Suppressor macrophage treated with lipopolysaccharide for 4 hours (primary cell): Measurements from ENCODE around the gene RGCC.
A peak's percentile ranks its signal among the peaks of the same experiment; 100 is the strongest.
"Not testable (repeated sequence)": the region's sequence is repeated elsewhere in the genome, so short reads cannot be mapped to it uniquely, and the experiment has no call there.

ENCODE experiments used
- DNase-seq: peaks from one replicate; pipeline ENCODE4 v3.0.0-alpha.2; 2020

Gene RGCC

GRCh38 chr13:41492432-41493260, 35.3 kb downstream of the RGCC start:
- DNase-seq = peak; percentile 60

- DNase-seq = no peak
These were observed 36.9 kb downstream of the RGCC start for GRCh38 chr13:41494202-41494601.

DNA sequence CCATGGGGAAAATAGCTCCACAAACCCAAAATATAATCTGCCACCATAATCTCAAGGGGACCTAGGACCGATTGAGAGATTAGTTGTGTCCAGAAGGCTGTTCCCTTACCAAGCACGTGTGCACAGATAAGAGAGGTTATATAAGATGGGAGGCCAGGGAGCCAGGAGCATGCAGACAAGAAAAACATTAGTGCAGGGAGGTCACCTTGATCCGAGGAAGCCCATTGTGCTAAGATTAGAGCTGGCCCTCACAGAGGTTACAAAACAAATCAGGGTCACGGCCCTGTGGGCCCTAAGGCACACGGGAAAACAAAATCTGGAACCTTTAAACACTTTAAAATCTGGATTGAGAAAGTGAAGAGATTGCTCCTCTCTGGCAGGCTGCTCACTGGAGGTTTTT, 37.7 kb downstream of the RGCC start:
- DNase-seq = no peak

- DNase-seq = no peak
These were observed 39.3 kb downstream of the RGCC start for GRCh38 chr13:41496420-41497234.

- no peak for DNase-seq
These were observed 40.1 kb downstream of the RGCC start for GRCh38 chr13:41497436-41497835.

GRCh38 chr13:41499452-41499851, 42.1 kb downstream of the RGCC start:
- no peak for DNase-seq

DNA sequence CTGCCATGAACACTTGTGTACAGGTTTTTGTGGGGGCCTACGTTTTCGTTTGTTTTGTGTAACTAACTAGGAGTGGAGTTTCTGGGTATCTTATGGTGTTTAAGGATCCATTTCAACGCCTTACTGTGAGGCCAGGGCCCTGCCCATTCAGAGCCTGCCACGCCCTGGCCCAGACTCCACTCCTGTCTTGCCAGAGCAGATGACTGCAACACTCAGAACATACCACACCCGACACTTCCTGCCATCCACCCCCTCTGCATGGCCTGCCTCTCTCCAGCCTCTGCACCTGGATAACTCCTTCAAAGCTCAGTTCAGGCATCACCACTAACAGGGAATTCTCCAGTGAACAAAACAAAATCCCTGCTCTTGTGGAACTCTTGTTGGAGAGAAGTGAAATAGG, 43.2 kb downstream of the RGCC start:
- DNase-seq = no peak

DNA sequence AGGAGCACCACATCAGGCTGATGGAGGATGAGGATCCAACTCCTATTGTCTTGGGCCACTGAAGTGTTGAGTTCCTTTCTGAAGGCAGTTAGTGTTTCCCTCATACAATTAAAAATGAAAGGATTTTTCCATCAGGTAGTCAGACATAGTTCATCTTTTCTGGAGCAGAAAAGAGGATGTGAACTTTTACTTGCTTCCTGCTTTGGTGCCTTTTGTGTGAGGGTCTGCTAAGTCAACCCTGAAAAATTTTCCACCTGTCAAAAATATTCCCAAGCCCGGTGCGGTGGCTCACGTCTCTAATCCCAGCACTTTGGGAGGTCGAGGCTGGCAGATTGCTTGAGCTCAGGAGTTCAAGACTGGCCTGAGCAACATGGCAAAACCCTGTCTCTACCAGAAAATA, 43.9 kb downstream of the RGCC start:
- DNase-seq = peak; percentile 22

DNA sequence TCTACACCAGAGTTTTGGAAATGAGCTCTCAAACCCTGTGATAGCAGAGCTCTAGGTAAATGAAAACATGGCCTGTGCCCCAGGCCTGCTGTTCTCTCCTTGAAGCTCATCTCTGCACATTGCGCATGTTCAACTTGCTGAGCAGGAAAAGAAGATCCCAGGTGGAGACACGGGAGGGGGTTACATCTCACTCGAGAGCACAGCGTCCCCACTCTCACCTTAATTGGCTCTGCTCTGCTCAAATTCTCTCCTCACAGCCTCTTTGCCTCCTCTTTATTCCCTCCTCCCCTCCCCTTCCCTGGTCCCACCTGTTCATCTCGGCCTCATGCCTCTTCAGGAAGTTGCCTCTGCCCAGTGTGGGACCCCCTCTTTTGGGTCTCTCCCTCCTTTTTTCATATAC, 44.7 kb downstream of the RGCC start:
- no peak for DNase-seq

- no peak for DNase-seq
These were observed 45.3 kb downstream of the RGCC start for GRCh38 chr13:41502673-41503072.

GRCh38 chr13:41503356-41503755, 46.0 kb downstream of the RGCC start:
- no peak for DNase-seq

GRCh38 chr13:41504657-41505056, 47.3 kb downstream of the RGCC start:
- not testable (repeated sequence) for DNase-seq

GRCh38 chr13:41505209-41505835, 48.0 kb downstream of the RGCC start:
- DNase-seq = no peak

GRCh38 chr13:41506312-41506711, 49.0 kb downstream of the RGCC start:
- no peak for DNase-seq

DNA sequence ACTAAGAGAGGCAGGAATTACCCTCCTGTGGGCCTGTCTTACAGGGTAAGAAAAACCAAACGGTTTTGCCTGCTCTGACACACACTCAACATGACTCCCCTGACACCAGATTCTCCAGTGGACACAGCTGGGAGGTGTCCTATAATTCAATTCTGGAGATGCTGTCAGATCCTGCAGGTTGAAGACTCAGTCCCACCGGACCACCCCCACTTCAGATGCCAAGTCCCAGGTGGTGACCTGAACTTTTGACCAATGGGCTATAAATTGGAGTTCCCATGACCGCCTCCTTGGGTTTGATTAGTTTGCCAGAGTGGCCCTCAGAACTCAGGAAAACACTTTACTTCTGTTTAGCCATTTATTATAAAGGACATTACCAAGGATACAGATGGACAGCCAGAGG, 52.6 kb downstream of the RGCC start:
- no peak for DNase-seq

DNA sequence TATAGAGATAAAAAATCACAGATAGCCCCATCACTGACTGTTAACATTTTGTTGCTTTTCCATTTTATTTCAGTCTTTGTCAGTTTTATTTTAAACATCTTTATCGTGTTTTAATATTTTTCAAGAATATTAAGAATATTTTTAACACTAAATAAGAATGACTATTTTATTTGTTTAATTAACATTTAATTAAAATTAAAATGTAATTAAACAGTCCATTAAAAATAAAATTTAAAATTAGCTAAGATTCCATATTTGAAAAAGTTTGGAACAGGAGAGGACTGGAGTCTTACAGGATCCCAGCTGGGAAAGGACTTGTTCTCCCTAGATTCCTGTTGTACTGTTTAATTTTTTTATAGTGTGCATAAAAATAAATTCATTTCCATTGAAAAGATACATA, 54.5 kb downstream of the RGCC start:
- no peak for DNase-seq

GRCh38 chr13:41512441-41512840, 55.1 kb downstream of the RGCC start:
- no peak for DNase-seq

DNA sequence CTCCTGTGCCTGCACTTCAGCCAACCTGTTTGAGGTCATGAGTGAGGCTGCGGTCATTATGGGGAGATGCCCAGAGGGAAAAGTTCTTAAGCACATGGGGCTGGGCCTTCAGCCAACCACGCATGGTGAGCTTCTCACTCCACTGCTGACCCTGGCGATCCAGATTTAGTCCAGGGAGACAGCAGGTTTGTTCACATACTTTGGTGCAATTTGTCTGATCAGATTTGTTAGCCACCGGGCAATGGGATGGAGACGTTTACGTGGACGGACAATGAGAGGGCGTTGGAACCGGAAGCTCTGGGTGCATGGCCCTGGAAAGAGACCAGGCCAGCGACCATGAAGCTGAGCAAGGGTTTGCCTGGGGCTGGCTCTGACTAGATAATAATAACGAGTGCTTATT, 56.2 kb downstream of the RGCC start:
- DNase-seq = no peak

DNA sequence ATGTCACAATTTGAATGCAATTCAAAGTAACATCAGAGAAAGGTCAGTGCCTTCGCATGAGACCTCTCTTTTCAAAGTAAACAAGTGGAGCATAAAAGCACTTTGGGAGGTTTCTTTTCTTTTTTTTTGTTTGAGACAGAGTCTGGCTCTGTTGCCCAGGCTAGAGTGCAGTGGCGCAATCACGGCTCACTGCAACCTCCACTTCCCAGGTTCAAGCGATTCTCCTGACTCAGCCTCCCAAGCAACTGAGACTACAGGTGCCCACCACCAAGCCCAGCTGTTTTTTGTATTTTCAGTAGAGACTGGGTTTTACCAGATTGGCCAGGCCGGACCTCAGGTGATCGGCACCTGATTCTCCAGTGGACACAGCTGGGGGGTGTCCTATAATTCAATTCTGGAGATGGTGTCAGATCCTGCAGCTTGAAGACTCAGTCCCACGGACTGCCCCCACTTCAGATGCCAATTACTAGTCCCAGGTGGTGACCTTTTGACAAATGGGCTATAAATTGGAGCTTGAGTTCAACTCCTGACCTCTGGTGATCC, 57.6 kb downstream of the RGCC start:
- no peak for DNase-seq

DNA sequence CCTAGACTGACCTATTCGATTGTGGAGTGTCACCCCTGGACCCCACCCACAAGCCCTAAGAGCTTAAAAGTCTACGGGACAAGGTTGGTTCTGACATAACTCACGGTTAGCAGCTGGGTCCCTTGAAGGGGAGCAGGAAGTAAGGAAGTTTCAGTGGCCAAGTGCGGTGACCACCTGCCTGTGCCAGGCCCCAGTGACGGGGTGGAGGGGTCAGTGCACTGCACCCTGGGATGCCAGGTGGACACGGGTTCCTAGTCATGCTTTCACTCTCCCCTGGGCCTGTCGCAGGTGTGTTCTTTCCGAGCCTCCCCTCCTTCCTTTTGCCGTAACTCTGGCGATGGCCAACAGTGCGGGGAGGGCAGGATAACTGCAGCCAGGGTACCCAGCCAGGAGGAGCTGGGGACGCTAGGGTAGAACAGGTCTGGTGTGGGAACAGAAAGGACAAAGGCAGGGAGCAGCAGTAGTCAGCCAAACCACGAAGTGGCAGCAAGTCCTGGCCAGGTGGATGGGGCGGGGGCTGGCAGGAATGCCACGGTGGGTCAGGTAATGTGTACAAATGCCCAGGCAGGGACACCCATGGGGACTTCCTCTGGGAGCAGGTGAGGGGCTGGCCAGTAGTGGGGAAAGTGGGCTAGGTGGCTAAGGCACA, 58.3 kb downstream of the RGCC start:
- DNase-seq = no peak

GRCh38 chr13:41516166-41516565, 58.8 kb downstream of the RGCC start:
- no peak for DNase-seq

DNA sequence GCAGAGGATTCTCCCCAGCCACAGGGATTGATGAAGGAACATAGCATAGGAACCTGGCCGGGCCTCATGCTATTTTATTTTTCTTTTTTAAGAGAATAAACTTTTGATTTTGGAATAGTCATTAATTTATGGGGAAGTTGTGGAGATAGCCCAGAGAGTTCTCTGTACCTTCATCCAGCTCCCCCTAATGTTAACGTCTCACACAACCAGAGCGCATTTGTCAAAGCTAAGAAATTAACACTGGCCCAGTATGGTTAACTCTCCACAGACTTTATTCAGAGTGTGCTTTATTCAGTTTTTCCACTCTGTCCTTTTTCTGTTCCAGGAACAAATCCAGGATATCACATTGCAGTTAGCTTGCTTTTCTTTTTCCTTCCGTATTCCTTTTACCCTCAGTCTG, 59.4 kb downstream of the RGCC start:
- DNase-seq = no peak
